IPS-20b (cell line): ENCODE data around the gene TBC1D12.

Experiments used
- H3K27ac ChIP-seq: one replicate; pipeline ENCODE4 v1.5.1; 2013; ENCODE audit warnings: low read length
- H3K27me3 ChIP-seq: 2 replicates; pipeline ENCODE4 v1.6.1; 2013; ENCODE audit warnings: mild to moderate bottlenecking, low read length, inconsistent platforms; ENCODE audit not compliant: insufficient read depth
- H3K36me3 ChIP-seq: 2 replicates; pipeline ENCODE4 v1.6.1; 2013; ENCODE audit warnings: low read depth, mild to moderate bottlenecking, inconsistent platforms, low read length, moderate library complexity; ENCODE audit not compliant: insufficient read depth
- H3K4me1 ChIP-seq: 2 replicates; pipeline ENCODE4 v1.6.1; 2013; ENCODE audit warnings: mild to moderate bottlenecking, control low read depth, inconsistent platforms, low read length, moderate library complexity; ENCODE audit not compliant: insufficient read depth
- H3K4me3 ChIP-seq: 2 replicates; pipeline ENCODE4 v1.5.1; 2013; ENCODE audit warnings: mild to moderate bottlenecking, low read length, inconsistent platforms
- H3K9ac ChIP-seq: 2 replicates; pipeline ENCODE4 v1.6.1; 2013; ENCODE audit warnings: low read depth, mild to moderate bottlenecking, inconsistent platforms, low read length, moderate library complexity
- H3K9me3 ChIP-seq: 2 replicates; pipeline ENCODE4 v1.6.1; 2013; ENCODE audit warnings: mild to moderate bottlenecking, low read depth, low read length, inconsistent platforms; ENCODE audit not compliant: insufficient read depth

The TBC1D12 gene

GRCh38 chr10:94428766-94429707, 26.7 kb downstream of the TBC1D12 start:
- H3K27me3 ChIP-seq = no peaks in the 10 kb centered on the region
- peaks cover 14% of the 10 kb centered on the region for H3K9me3 ChIP-seq
- H3K36me3 ChIP-seq = no peaks in the 10 kb centered on the region
- H3K27ac ChIP-seq = no peak overlapping the region
- no peak overlapping the region for H3K4me3 ChIP-seq
- H3K4me1 ChIP-seq = no peaks in the 10 kb centered on the region
- H3K9ac ChIP-seq = no peak overlapping the region

- H3K4me1 ChIP-seq = no peaks in the 10 kb centered on the region
- no peak overlapping the region for H3K27ac ChIP-seq
- no peak overlapping the region for H3K4me3 ChIP-seq
- H3K9me3 ChIP-seq = peaks cover 6% of the 10 kb centered on the region
- no peak overlapping the region for H3K9ac ChIP-seq
- no peaks in the 10 kb centered on the region for H3K27me3 ChIP-seq
- no peaks in the 10 kb centered on the region for H3K36me3 ChIP-seq
These were observed 28.4 kb downstream of the TBC1D12 start for GRCh38 chr10:94430701-94431100.

- H3K27ac ChIP-seq = no peak overlapping the region
- no peak overlapping the region for H3K9ac ChIP-seq
- no peak overlapping the region for H3K4me3 ChIP-seq
- H3K27me3 ChIP-seq = no peaks in the 10 kb centered on the region
- H3K36me3 ChIP-seq = no peaks in the 10 kb centered on the region
- H3K4me1 ChIP-seq = no peaks in the 10 kb centered on the region
- H3K9me3 ChIP-seq = no peaks in the 10 kb centered on the region
These were observed 30.1 kb downstream of the TBC1D12 start for GRCh38 chr10:94432443-94432842.

GRCh38 chr10:94439275-94439861, 37.0 kb downstream of the TBC1D12 start:
- Histone ChIP-seq H3K9me3 (no peaks in the 10 kb centered on the region), H3K27ac (no peak overlapping the region), H3K4me1 (no peaks in the 10 kb centered on the region), H3K27me3 (no peaks in the 10 kb centered on the region), H3K36me3 (no peaks in the 10 kb centered on the region), H3K4me3 (no peak overlapping the region), H3K9ac (no peak overlapping the region)

- H3K4me1 ChIP-seq = no peaks in the 10 kb centered on the region
- H3K27me3 ChIP-seq = no peaks in the 10 kb centered on the region
- H3K9ac ChIP-seq = no peak overlapping the region
- no peaks in the 10 kb centered on the region for H3K9me3 ChIP-seq
- H3K27ac ChIP-seq = no peak overlapping the region
- no peak overlapping the region for H3K4me3 ChIP-seq
- H3K36me3 ChIP-seq = no peaks in the 10 kb centered on the region
These were observed 37.8 kb downstream of the TBC1D12 start for GRCh38 chr10:94440096-94440495.

GRCh38 chr10:94443047-94443446, 40.7 kb downstream of the TBC1D12 start:
- Histone ChIP-seq H3K27ac (no peak overlapping the region), H3K36me3 (no peaks in the 10 kb centered on the region), H3K27me3 (no peaks in the 10 kb centered on the region)

GRCh38 chr10:94443549-94443948, 41.2 kb downstream of the TBC1D12 start:
- no peak overlapping the region for H3K27ac ChIP-seq
- no peak overlapping the region for H3K9ac ChIP-seq
- H3K9me3 ChIP-seq = no peaks in the 10 kb centered on the region
- H3K4me1 ChIP-seq = no peaks in the 10 kb centered on the region
- H3K36me3 ChIP-seq = no peaks in the 10 kb centered on the region
- no peaks in the 10 kb centered on the region for H3K27me3 ChIP-seq
- no peak overlapping the region for H3K4me3 ChIP-seq

More at GRCh38 chr10:94443047-94443446, 40.7 kb downstream of the TBC1D12 start:
- H3K4me1 ChIP-seq = no peaks in the 10 kb centered on the region
- H3K4me3 ChIP-seq = no peak overlapping the region
- H3K9ac ChIP-seq = no peak overlapping the region
- no peaks in the 10 kb centered on the region for H3K9me3 ChIP-seq

- Histone ChIP-seq H3K9ac (no peak overlapping the region), H3K36me3 (no peaks in the 10 kb centered on the region), H3K4me1 (no peaks in the 10 kb centered on the region), H3K27me3 (no peaks in the 10 kb centered on the region), H3K27ac (no peak overlapping the region), H3K4me3 (no peak overlapping the region), H3K9me3 (no peaks in the 10 kb centered on the region)
These were observed 48.4 kb downstream of the TBC1D12 start for GRCh38 chr10:94450782-94451181.

GRCh38 chr10:94451883-94452519, 49.7 kb downstream of the TBC1D12 start:
- H3K9me3 ChIP-seq = no peaks in the 10 kb centered on the region
- no peaks in the 10 kb centered on the region for H3K4me1 ChIP-seq
- no peaks in the 10 kb centered on the region for H3K36me3 ChIP-seq
- no peaks in the 10 kb centered on the region for H3K27me3 ChIP-seq
- H3K4me3 ChIP-seq = no peak overlapping the region
- H3K27ac ChIP-seq = no peak overlapping the region
- no peak overlapping the region for H3K9ac ChIP-seq

GRCh38 chr10:94456942-94457341, 54.6 kb downstream of the TBC1D12 start:
- no peak overlapping the region for H3K4me3 ChIP-seq
- no peak overlapping the region for H3K9ac ChIP-seq
- no peaks in the 10 kb centered on the region for H3K27me3 ChIP-seq
- no peaks in the 10 kb centered on the region for H3K4me1 ChIP-seq
- H3K9me3 ChIP-seq = no peaks in the 10 kb centered on the region
- H3K36me3 ChIP-seq = no peaks in the 10 kb centered on the region
- no peak overlapping the region for H3K27ac ChIP-seq

GRCh38 chr10:94459385-94459784, 57.0 kb downstream of the TBC1D12 start:
- no peaks in the 10 kb centered on the region for H3K9me3 ChIP-seq
- no peaks in the 10 kb centered on the region for H3K4me1 ChIP-seq
- no peaks in the 10 kb centered on the region for H3K27me3 ChIP-seq
- H3K4me3 ChIP-seq = no peak overlapping the region
- no peak overlapping the region for H3K9ac ChIP-seq
- no peaks in the 10 kb centered on the region for H3K36me3 ChIP-seq
- H3K27ac ChIP-seq = no peak overlapping the region

- no peaks in the 10 kb centered on the region for H3K4me1 ChIP-seq
- H3K4me3 ChIP-seq = no peak overlapping the region
- H3K27me3 ChIP-seq = no peaks in the 10 kb centered on the region
- H3K9me3 ChIP-seq = no peaks in the 10 kb centered on the region
- H3K9ac ChIP-seq = no peak overlapping the region
- no peak overlapping the region for H3K27ac ChIP-seq
- no peaks in the 10 kb centered on the region for H3K36me3 ChIP-seq
These were observed 59.2 kb downstream of the TBC1D12 start for GRCh38 chr10:94461503-94461902.
